ENCODE results near the gene SCYGR5. TPM values are rescaled to one million over a fixed set of nuclear protein-coding genes. Genes with fewer than 3 reads are reported as not detected.
A peak's percentile ranks its signal among the peaks of the same experiment; 100 is the strongest.
"Not testable (repeated sequence)": the region's sequence is repeated elsewhere in the genome, so short reads cannot be mapped to it uniquely, and the experiment has no call there.

SCYGR5 gene, protein sequence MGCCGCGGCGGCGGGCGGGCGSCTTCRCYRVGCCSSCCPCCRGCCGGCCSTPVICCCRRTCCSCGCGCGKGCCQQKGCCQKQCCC
- total RNA-seq (not detected), total RNA-seq (0 reads per million in 2 donors)

DNA sequence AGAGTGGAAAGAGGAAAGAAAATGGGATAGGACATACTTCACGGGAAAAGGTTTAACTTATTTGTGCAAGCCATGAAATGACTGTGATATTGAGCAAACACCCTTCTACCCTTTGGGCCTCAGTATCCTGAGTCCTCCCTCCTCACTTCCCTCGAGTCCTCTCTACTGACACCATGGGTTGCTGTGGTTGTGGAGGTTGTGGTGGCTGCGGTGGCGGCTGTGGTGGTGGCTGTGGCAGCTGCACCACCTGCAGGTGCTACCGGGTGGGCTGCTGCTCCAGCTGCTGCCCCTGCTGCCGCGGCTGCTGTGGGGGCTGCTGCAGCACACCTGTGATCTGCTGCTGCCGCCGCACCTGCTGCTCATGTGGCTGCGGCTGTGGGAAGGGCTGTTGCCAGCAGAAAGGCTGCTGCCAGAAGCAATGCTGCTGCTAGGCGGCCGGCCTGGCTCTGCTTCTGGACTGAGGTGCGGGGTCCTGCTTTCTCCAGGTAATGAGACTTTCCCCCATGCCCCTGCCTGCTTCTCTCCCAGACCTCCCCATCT is at the start of gene SCYGR5:
TSS of gene SCYGR5 (plus strand) at position 174 of the 540 bp plus-strand sequence. CDS start at position 174, 0 bp downstream.
- ATAC-seq; H3K27ac Mint-ChIP-seq; H3K4me1 Mint-ChIP-seq; H3K9me3 ChIP-seq (ENCODE audit: control insufficient read depth, low read length, poor library complexity, severe bottlenecking); H3K36me3 Mint-ChIP-seq (ENCODE audit: low read depth); H3K4me3 Mint-ChIP-seq; DNase-seq: not testable (repeated sequence)
- H3K27me3 Mint-ChIP-seq, result peaks cover 16% of the 10 kb centered on the region

DNA sequence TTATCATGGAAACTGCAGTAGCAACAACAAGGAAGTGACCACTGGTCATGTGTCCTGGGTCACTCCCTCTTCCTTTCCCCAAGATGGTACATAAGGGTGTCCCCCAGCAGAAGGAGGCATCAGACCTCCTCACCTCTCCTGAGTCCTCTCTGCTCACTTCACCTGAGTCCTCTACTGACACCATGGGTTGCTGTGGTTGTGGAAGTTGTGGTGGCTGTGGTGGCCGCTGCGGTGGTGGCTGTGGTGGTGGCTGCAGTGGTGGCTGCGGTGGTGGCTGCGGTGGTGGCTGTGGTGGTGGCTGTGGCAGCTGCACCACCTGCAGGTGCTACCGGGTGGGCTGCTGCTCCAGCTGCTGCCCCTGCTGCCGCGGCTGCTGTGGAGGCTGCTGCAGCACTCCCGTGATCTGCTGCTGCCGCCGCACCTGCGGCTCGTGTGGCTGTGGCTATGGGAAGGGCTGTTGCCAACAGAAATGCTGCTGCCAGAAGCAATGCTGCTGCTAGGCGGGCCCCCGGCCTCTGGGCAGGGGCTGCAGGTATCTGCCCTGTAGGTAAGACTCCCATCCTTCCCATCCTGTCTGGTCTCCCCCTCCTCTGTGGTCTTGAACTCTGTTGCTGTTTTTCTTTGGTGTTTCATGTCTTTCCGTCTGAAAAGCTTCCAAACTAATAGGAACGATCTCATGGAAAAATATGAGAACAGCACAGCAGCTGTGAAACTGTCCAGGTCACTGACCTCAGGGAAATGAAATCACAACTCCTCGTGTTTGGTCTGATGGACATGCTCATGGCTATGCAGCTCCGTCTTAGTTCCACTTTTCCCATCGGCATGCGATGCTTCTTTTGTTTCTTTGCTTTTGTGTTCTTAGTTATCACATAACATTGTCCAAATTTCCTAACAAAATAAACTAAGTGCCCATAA is 49.0 kb upstream of the SCYGR5 start, which contains the start of gene SCYGR4:
TSS of gene SCYGR4 (plus strand) at position 183 of the 915 bp plus-strand sequence. CDS start at position 183, 0 bp downstream.
- H3K27ac Mint-ChIP-seq, result no peak within 1 kb of the TSS
- peaks cover 34% of the 10 kb centered on the region for H3K27me3 Mint-ChIP-seq
- peak within 1 kb of the TSS; percentile 28 for H3K4me3 Mint-ChIP-seq
- no peak for DNase-seq
- peaks cover 4% of the 10 kb centered on the region for H3K36me3 Mint-ChIP-seq (ENCODE audit: low read depth)
- no peaks in the 10 kb centered on the region for H3K9me3 ChIP-seq (ENCODE audit: control insufficient read depth, low read length, poor library complexity, severe bottlenecking)
- no peak for ATAC-seq
- H3K4me1 Mint-ChIP-seq, result no peaks in the 10 kb centered on the region

DNA sequence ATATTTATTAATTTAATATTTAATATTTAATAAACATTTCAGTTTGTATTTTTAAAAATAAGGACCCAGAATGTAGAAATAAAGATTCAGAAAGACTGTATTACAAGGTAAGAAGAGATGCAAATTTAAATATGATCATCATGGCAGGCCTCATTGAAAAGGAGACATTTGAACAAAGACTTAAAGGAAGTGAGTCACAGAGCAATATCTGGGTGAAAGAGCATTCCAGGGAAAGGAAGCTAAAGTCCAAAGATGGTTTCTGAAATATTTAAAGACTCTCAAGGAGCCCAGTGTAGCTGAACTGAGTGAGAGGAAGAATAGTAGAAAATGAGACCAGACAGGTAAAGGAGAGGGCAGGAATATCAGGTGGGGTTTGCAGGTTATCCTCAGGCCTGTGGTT is 43.4 kb upstream of the SCYGR5 start:
- ATAC-seq (no peak), DNase-seq (no peak)
- peaks cover 2% of the 10 kb centered on the region for H3K36me3 Mint-ChIP-seq (ENCODE audit: low read depth)
- H3K9me3 ChIP-seq (ENCODE audit: control insufficient read depth, low read length, poor library complexity, severe bottlenecking), result no peaks in the 10 kb centered on the region
- H3K27ac Mint-ChIP-seq, result no peak overlapping the region
- H3K27me3 Mint-ChIP-seq, result peaks cover 17% of the 10 kb centered on the region
- no peak overlapping the region for H3K4me3 Mint-ChIP-seq
- no peaks in the 10 kb centered on the region for H3K4me1 Mint-ChIP-seq

DNA sequence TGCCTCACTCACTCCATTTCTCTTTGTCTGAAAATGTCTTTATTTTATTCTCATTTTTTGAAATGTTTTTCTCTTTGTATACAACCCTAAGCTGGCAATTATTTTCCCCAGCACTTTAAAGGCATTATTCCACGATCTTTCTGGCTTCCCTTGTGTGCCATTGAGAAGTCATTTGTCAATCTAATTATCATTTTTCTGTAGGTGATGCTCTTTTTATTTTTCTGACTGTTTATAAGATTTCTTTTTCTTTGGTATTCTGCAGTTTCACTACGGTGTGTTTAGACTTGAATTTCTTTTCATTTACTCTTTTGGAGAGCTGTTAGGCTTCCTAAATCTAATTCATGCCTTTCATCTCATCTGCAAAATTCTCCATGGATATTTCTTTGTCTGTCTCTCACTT is 41.2 kb upstream of the SCYGR5 start:
- H3K9me3 ChIP-seq (ENCODE audit: control insufficient read depth, low read length, poor library complexity, severe bottlenecking), result no peaks in the 10 kb centered on the region
- H3K4me1 Mint-ChIP-seq, result no peaks in the 10 kb centered on the region
- DNase-seq (no peak), ATAC-seq (no peak)
- peaks cover 2% of the 10 kb centered on the region for H3K36me3 Mint-ChIP-seq (ENCODE audit: low read depth)
- H3K4me3 Mint-ChIP-seq, result no peak overlapping the region
- H3K27ac Mint-ChIP-seq, result no peak overlapping the region
- H3K27me3 Mint-ChIP-seq, result peaks cover 39% of the 10 kb centered on the region

DNA sequence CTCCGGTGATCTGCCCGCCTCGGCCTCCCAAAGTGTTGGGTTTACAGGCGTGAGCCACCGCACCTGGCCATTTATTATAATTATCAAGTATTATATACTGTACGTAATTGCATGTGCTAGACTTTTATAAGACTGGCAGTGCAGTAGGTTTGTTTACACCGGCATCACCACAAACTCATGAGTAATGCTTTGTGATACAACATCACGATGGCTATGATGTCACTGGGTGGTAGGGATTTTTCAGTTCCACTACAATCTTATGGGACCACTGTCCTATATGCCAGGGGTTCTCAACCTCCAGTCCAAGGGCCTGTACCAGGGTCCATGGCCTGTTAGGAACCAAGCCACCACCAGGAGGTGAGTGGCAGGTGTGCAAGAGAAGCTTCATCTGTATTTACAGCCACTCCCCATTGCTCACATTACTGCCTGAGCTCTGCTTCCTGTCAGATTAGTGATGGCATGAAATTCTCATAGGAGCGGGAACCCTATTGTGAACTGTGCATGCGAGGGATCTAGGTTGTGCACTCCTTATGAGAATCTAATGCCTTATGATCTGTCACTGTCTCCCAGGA is 39.9 kb upstream of the SCYGR5 start:
- peaks cover 46% of the 10 kb centered on the region for H3K27me3 Mint-ChIP-seq
- no peak overlapping the region for H3K4me3 Mint-ChIP-seq
- H3K4me1 Mint-ChIP-seq, result no peaks in the 10 kb centered on the region
- ATAC-seq (no peak), DNase-seq (no peak)
- H3K36me3 Mint-ChIP-seq (ENCODE audit: low read depth), result peaks cover 2% of the 10 kb centered on the region
- no peaks in the 10 kb centered on the region for H3K9me3 ChIP-seq (ENCODE audit: control insufficient read depth, low read length, poor library complexity, severe bottlenecking)
- no peak overlapping the region for H3K27ac Mint-ChIP-seq

DNA sequence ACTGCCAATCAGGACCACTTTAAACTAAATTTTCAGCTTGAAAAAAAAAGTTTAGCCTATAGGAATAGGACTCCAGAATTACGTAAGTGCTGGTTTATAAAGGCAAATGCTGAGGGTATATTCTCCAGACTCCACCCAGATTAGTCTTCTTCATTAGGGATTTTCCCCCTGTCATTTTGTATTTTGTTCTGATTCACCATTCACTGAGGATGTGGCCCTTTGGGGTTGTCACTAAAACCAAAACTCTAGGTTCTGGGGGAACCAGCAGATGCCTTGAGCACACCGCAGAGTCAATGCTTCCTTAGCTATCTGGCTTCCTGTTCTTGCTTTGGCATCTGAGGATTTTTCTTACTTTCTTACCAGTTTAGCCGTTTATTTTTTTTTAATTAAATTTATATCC is 38.8 kb upstream of the SCYGR5 start:
- no peak for DNase-seq
- ATAC-seq, result no peak
- peaks cover 44% of the 10 kb centered on the region for H3K27me3 Mint-ChIP-seq
- H3K36me3 Mint-ChIP-seq (ENCODE audit: low read depth), result peaks cover 2% of the 10 kb centered on the region
- no peaks in the 10 kb centered on the region for H3K4me1 Mint-ChIP-seq
- H3K4me3 Mint-ChIP-seq, result no peak overlapping the region
- H3K9me3 ChIP-seq (ENCODE audit: control insufficient read depth, low read length, poor library complexity, severe bottlenecking), result no peaks in the 10 kb centered on the region
- no peak overlapping the region for H3K27ac Mint-ChIP-seq

DNA sequence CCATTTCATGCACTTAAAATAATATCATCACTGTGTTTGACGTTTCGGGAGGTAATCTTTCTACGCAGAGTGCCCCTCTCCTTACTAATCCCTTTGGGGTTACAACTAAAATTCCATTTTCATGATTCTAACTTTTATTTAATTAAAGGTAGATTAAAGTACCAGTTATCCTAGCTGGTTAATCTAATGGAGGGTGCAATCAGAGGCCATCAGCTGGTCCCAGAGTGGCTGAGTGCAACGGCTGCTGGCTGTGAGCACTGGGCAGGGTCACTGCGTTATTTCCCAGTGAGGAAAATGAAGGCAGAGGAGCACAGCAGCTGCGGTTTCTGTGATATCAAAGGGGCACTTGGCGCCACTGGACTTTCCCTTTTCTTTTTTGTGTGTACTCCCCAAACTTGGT is 37.2 kb upstream of the SCYGR5 start:
- DNase-seq (no peak), ATAC-seq (no peak)
- Mint-ChIP-seq H3K4me1 (no peaks in the 10 kb centered on the region), H3K4me3 (no peak overlapping the region), H3K27ac (no peak overlapping the region), H3K27me3 (peaks cover 44% of the 10 kb centered on the region), H3K36me3 (ENCODE audit: low read depth) (no peaks in the 10 kb centered on the region)
- no peaks in the 10 kb centered on the region for H3K9me3 ChIP-seq (ENCODE audit: control insufficient read depth, low read length, poor library complexity, severe bottlenecking)

DNA sequence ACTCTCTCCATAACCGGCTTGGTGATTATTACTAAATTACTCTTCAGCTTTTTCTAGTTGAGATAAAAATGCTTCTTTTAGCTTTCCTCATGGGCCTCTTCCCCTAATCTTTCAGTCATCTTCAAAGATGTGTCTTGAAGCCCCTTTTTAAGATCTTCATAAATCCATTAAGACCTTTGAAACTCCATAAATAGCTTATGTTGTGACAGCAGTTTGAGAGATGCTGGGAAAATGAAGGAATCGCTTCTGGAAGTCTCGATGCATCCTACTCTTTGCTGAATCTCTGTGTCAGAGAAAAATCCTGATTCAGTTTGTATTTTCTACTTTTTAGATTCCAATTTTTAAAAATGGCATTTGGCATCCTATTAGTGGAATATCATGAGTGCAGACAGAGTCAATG is 36.3 kb upstream of the SCYGR5 start:
- Mint-ChIP-seq H3K4me3 (no peak overlapping the region), H3K36me3 (ENCODE audit: low read depth) (no peaks in the 10 kb centered on the region), H3K27ac (no peak overlapping the region), H3K27me3 (peaks cover 42% of the 10 kb centered on the region), H3K4me1 (no peaks in the 10 kb centered on the region)
- ATAC-seq (no peak), DNase-seq (no peak)
- H3K9me3 ChIP-seq (ENCODE audit: control insufficient read depth, low read length, poor library complexity, severe bottlenecking), result no peaks in the 10 kb centered on the region

DNA sequence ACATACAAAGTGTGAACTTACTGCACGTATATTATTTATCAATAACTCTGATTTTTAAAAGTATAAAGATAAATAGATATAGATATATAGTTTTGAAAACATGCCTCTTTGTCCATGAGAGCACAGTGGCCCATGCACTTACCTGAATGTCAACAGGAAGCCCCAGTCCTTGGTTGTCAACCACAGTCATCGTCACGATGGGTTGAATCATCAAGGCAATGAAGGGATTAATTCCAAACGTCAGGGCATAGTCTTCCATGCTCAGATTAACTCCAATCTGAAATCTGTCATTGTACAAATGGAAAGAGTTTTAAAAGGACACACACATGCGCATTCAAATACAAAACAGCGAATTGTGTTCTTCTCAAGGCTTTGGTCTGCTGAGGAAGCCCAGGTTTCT is 33.8 kb upstream of the SCYGR5 start:
- Mint-ChIP-seq H3K36me3 (ENCODE audit: low read depth) (no peaks in the 10 kb centered on the region), H3K27ac (no peak overlapping the region), H3K4me1 (no peaks in the 10 kb centered on the region), H3K4me3 (no peak overlapping the region), H3K27me3 (peaks cover 34% of the 10 kb centered on the region)
- ATAC-seq (no peak), DNase-seq (no peak)
- no peaks in the 10 kb centered on the region for H3K9me3 ChIP-seq (ENCODE audit: control insufficient read depth, low read length, poor library complexity, severe bottlenecking)

DNA sequence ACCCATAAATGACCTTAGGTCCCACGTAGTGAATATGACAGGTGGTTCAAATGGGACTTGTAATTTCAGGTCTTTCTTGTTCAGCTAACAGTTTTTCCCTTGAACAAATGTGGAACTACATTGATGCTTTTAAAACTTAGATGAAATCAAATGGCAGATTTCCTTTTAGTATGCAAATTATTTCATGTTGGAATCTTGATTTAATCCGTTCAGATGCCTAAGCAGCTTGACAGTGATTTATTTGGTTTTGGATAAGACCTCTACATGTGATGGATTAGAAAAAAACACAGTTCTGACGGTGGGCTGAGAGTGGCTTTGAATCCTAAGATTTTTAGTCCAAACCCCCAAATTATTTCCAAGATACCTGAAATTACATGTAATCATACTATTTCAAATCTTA is 32.4 kb upstream of the SCYGR5 start:
- H3K27me3 Mint-ChIP-seq, result peaks cover 24% of the 10 kb centered on the region
- ATAC-seq, result no peak

DNA sequence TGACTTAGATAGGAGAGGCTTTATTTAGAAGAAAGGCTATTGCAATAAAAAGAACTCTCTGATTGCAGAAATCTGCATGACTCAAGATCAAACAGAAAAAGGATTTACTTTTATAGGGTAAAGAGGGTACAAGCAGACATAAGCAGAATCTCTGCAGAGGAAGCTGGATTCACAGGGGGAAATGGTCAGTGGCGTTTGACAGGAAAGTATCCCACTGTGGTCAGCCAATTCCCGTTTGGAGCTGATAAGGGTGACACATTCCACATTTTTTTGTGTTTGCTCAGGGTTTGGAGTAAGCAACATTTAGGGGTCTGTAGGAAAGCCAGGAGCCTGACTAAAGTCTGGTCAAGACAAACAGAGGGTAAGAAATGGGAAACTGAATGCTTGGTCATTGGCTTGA is 23.9 kb upstream of the SCYGR5 start:
- H3K27ac Mint-ChIP-seq, result no peak overlapping the region
- ATAC-seq, result no peak

More for the DNA sequence above, 32.4 kb upstream of the SCYGR5 start:
- H3K4me1 Mint-ChIP-seq, result no peaks in the 10 kb centered on the region
- no peaks in the 10 kb centered on the region for H3K9me3 ChIP-seq (ENCODE audit: control insufficient read depth, low read length, poor library complexity, severe bottlenecking)
- DNase-seq, result no peak
- H3K36me3 Mint-ChIP-seq (ENCODE audit: low read depth), result no peaks in the 10 kb centered on the region
- H3K27ac Mint-ChIP-seq, result no peak overlapping the region
- no peak overlapping the region for H3K4me3 Mint-ChIP-seq

DNA sequence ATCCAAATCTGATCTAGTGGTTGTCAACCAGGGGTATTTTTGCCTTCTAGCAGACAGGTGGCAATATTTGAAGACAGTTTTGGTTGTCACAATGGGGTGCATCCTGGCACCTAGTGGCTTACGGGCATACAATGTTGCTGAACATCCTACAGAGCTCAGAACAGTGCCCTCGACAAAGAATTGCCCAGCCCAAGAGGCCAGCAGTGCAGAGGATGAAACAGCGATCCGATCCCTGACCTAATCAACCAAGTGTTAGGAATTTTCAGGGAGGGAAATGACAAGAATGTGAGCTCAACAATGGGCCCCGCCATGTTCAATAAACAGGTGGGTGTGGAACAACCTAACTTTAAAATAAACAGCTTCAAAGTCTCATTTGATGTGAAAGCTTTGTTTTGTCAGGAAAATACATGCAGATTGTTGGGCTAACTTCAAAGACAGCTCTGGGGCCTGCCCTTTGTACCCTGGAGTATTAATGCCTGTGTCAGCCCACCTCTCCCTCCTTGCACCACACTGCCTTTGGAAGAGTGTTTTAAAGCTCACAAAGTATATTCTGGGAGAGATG is 22.5 kb upstream of the SCYGR5 start:
- Mint-ChIP-seq H3K27ac (no peak overlapping the region), H3K4me1 (no peaks in the 10 kb centered on the region), H3K27me3 (peaks cover 32% of the 10 kb centered on the region), H3K36me3 (ENCODE audit: low read depth) (peaks cover 2% of the 10 kb centered on the region), H3K4me3 (no peak overlapping the region)
- no peaks in the 10 kb centered on the region for H3K9me3 ChIP-seq (ENCODE audit: control insufficient read depth, low read length, poor library complexity, severe bottlenecking)
- DNase-seq, result no peak
- no peak for ATAC-seq

More for the DNA sequence above, 23.9 kb upstream of the SCYGR5 start:
- no peak overlapping the region for H3K4me3 Mint-ChIP-seq
- no peaks in the 10 kb centered on the region for H3K9me3 ChIP-seq (ENCODE audit: control insufficient read depth, low read length, poor library complexity, severe bottlenecking)
- peaks cover 19% of the 10 kb centered on the region for H3K27me3 Mint-ChIP-seq
- no peak for DNase-seq
- H3K36me3 Mint-ChIP-seq (ENCODE audit: low read depth), result peaks cover 2% of the 10 kb centered on the region
- no peaks in the 10 kb centered on the region for H3K4me1 Mint-ChIP-seq

DNA sequence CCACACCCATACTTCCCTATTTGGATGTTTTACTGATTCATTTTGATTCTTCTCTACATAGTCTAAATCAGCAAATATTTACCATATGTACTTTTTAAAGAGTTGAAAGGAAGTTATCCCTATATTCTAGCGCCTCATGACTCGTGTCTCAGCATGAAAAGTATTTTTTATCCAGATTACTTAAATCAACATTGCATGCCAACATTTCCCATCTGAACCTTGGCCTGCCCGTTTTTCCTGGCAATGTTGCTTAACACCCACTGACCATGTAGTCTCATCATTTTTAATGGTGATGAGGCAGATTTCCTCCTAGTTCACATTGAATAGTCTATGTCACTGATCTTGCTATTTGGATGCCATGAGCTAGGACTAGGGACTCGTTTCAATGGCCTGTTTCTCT is 13.2 kb upstream of the SCYGR5 start:
- no peaks in the 10 kb centered on the region for H3K9me3 ChIP-seq (ENCODE audit: control insufficient read depth, low read length, poor library complexity, severe bottlenecking)
- DNase-seq, result no peak

More for the DNA sequence above, 13.2 kb upstream of the SCYGR5 start:
- ATAC-seq, result no peak
- peaks cover 2% of the 10 kb centered on the region for H3K36me3 Mint-ChIP-seq (ENCODE audit: low read depth)
- H3K4me1 Mint-ChIP-seq, result peaks cover 4% of the 10 kb centered on the region
- no peak overlapping the region for H3K4me3 Mint-ChIP-seq
- H3K27ac Mint-ChIP-seq, result no peak overlapping the region
- peaks cover 40% of the 10 kb centered on the region for H3K27me3 Mint-ChIP-seq

Measured in T-helper 17 cell (primary cell).